GM04503 (cell line): ENCODE measurements around the gene SKI.
"Not testable (repeated sequence)": the region's sequence is repeated elsewhere in the genome, so short reads cannot be mapped to it uniquely, and the experiment has no call there.

ENCODE experiments used
- DNase-seq: peaks from one replicate; pipeline ENCODE4 v3.0.0-alpha.2; 2012; ENCODE audit warnings: low read depth

Gene SKI

GRCh38 chr1:2292725-2293450 is 64.8 kb downstream of the SKI start:
- no peak for DNase-seq

DNA sequence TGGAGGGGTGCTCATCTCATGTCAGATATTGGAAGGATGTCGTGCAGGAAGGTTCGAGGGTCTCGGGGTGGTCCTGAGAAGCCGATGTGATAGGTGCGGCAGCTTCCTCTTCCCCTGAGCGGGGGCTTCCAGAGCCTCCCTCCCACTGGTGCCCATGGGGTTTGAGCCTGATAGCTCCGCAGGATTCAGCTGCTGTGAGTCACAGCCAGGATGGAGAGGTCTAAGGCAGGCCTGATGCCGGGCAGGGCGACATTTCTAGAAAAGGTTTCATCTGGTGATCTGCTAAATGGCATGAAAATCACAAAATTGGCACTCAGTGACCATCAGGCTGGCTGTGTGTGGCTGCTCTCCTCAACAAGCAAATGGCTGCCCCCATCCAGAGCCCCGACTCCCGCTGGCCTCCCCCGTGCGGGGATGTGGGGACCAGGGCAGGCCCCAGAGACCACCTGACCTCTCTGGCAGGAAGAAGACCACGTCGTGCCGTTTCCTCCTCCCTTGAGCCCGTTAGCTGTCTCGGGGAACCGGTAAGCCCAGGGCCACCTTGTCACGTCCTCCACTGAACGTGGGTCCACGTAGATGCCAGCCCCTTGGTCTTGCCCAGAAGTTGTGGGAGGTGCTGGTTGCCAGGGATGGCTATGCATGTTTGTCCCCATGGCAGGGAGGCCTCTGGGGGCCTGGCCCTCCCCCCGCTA is 66.1 kb downstream of the SKI start:
- DNase-seq: no peak

DNA sequence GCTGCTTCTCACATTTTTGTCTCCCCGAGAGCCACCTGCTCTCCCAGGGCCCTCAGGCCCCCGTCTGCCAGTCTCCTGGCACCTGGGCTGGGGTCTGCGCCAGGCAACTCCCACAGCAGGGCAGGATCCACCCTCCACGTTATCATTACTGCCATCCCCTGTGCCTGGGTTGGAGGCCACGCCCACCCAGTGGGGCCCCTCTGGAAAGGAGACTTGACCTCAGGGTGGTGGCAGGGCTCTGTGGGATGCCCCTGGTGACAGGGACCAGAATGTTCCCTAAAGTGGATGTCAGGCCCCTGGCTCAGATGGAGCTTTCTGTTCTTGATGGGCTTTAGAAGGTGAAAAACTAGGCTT is 66.6 kb downstream of the SKI start:
- no peak for DNase-seq

GRCh38 chr1:2295526-2295925 is 67.4 kb downstream of the SKI start:
- DNase-seq: no peak

DNA sequence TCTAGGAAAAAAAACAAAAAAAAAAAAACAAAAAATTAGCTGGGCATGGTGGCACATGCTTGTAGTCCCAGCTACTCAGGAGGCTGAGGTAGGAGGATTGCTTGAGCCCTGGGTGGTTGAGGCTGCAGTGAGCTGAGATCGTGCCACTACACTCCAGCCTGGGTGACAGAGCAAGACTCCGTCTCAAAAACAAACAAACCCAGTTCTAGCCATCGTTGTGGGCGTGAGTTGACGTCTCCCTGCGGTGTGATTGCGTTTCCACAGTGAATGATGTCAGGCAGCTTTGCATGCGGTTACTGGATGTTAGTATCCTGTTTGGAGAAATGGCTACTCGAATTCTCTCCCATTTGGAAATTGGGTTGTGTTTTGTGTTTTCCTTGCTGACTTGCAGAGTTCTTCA is 68.1 kb downstream of the SKI start:
- DNase-seq: not testable (repeated sequence)

- no peak for DNase-seq
Measured at GRCh38 chr1:2296614-2297013, 68.5 kb downstream of the SKI start.

GRCh38 chr1:2297246-2298011 is 69.3 kb downstream of the SKI start:
- DNase-seq: no peak

- no peak for DNase-seq
Measured at GRCh38 chr1:2298685-2299084, 70.6 kb downstream of the SKI start.

GRCh38 chr1:2299131-2299627 is 71.1 kb downstream of the SKI start:
- no peak for DNase-seq

- no peak for DNase-seq
Measured at GRCh38 chr1:2300004-2300771, 72.1 kb downstream of the SKI start.

- DNase-seq: no peak
Measured at GRCh38 chr1:2300851-2301606, 72.9 kb downstream of the SKI start.

GRCh38 chr1:2301607-2302291 is 73.6 kb downstream of the SKI start:
- DNase-seq: no peak

- DNase-seq: no peak
Measured at GRCh38 chr1:2302292-2302925, 74.3 kb downstream of the SKI start.

GRCh38 chr1:2303016-2303775 is 75.1 kb downstream of the SKI start:
- no peak for DNase-seq

- DNase-seq: no peak
Measured at GRCh38 chr1:2303781-2304180, 75.7 kb downstream of the SKI start.

DNA sequence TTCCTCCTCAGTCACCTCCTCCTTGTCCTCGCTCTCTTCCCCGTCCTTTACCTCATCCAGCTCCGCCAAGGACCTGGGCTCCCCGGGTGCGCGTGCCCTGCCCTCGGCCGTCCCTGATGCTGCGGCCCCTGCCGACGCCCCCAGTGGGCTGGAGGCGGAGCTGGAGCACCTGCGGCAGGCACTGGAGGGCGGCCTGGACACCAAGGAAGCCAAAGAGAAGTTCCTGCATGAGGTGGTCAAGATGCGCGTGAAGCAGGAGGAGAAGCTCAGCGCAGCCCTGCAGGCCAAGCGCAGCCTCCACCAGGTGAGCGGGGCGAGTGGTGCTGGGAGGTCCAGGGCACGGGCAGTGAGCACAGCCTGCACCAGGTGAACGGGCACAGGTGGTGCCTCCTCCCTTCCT is 76.2 kb downstream of the SKI start:
- DNase-seq: no peak

GRCh38 chr1:2304921-2305681 is 77.0 kb downstream of the SKI start:
- DNase-seq: no peak

GRCh38 chr1:2306151-2306978 is 78.2 kb downstream of the SKI start:
- no peak for DNase-seq
